OCI-LY7 (cell line): ENCODE results near the gene HSD17B2. TPM values are rescaled to one million over a fixed set of nuclear protein-coding genes. Genes with fewer than 3 reads are reported as not detected.

Experiments
- BruUV-seq: library from RNA; stranded (reverse); fragments of 400-500 nt; replicated peaks from 2 replicates; lab custom pipeline; 2021; lab: Mats Ljungman, UMichigan
- CTCF ChIA-PET: fragments of 300-600 bp; sonication (Branson Sonifier 250); formaldehyde crosslinking; loops from one replicate; lab custom pipeline; 2022; ENCODE audit warnings: antibody characterized with exemption; ENCODE audit not compliant: unreplicated experiment; lab: Charles Lee
- POLR2A ChIA-PET: fragments of 300-600 bp; sonication (Branson Sonifier 250); formaldehyde crosslinking; loops from one replicate; lab custom pipeline; 2022; ENCODE audit warnings: antibody characterized with exemption; lab: Charles Lee
- DNase-seq: peaks from one replicate; pipeline ENCODE4 v3.0.0-alpha.2; 2015; ENCODE audit warnings: low spot score
- H2AFZ ChIP-seq: fragments of 200-600 bp; sonication (generic), shearing (Covaris generic); 2 replicates; pipeline ENCODE4 v1.6.1; 2014; ENCODE audit warnings: mild to moderate bottlenecking, antibody characterized with exemption, low read length, moderate library complexity
- H3K27ac ChIP-seq: fragments of 200-600 bp; sonication (generic); 2 replicates; pipeline ENCODE4 v1.5.1; 2014; ENCODE audit warnings: mixed run types, low read depth, mild to moderate bottlenecking, moderate library complexity, low read length, inconsistent platforms; ENCODE audit not compliant: poor library complexity, severe bottlenecking
- H3K36me3 ChIP-seq: fragments of 200-600 bp; sonication (generic); 2 replicates; pipeline ENCODE4 v1.6.1; 2014; ENCODE audit warnings: mild to moderate bottlenecking, antibody characterized with exemption, low read length, moderate library complexity, mixed read lengths; ENCODE audit not compliant: insufficient read depth
- H3K4me1 ChIP-seq: fragments of 200-600 bp; sonication (generic); 2 replicates; pipeline ENCODE4 v1.5.1; 2014; ENCODE audit warnings: mild to moderate bottlenecking, low read length; ENCODE audit not compliant: insufficient read depth, poor library complexity, severe bottlenecking
- H3K4me2 ChIP-seq: fragments of 200-600 bp; sonication (generic); 2 replicates; pipeline ENCODE4 v1.6.1; 2014; ENCODE audit warnings: mild to moderate bottlenecking, low read length
- H3K4me3 ChIP-seq: fragments of 200-600 bp; sonication (generic); 2 replicates; pipeline ENCODE4 v1.5.1; 2014; ENCODE audit warnings: mild to moderate bottlenecking, low read depth, low read length; ENCODE audit not compliant: poor library complexity, severe bottlenecking
- H3K79me2 ChIP-seq: fragments of 200-600 bp; sonication (generic); 2 replicates; pipeline ENCODE4 v1.6.1; 2016; ENCODE audit warnings: low read depth, mild to moderate bottlenecking, low read length, moderate library complexity, mixed read lengths; ENCODE audit not compliant: insufficient read depth
- H3K9me2 ChIP-seq: fragments of 200-600 bp; sonication (generic); 2 replicates; pipeline ENCODE4 v1.6.1; 2016; ENCODE audit warnings: mild to moderate bottlenecking, low read length, mixed read lengths; ENCODE audit not compliant: insufficient read depth
- H3K9me3 ChIP-seq: fragments of 200-600 bp; sonication (generic); 2 replicates; pipeline ENCODE4 v1.6.1; 2014; ENCODE audit warnings: mild to moderate bottlenecking, mixed run types, low read length, mixed read lengths
- H4K20me1 ChIP-seq: fragments of 200-600 bp; sonication (generic); 2 replicates; pipeline ENCODE4 v1.6.1; 2014; ENCODE audit warnings: mild to moderate bottlenecking, antibody characterized with exemption, low read length, moderate library complexity, mixed read lengths; ENCODE audit not compliant: insufficient read depth
- EZH2phosphoT487 ChIP-seq: fragments of 200-600 bp; sonication (generic); IDR thresholded peaks from 2 replicates; pipeline ENCODE4 v1.6.1; 2018; ENCODE audit warnings: low read depth, borderline replicate concordance, mild to moderate bottlenecking, mixed run types, antibody characterized with exemption, low read length, moderate library complexity, mixed read lengths
- intact Hi-C: fragments of 100-400 bp; cut with micrococcal nuclease; formaldehyde crosslinking; loops from one replicate; pipeline ENCODE4 v1.10.0; 2022; ENCODE audit not compliant: unreplicated experiment
- total RNA-seq, 2 experiments: library from RNA; depleted of rRNA in 1 of 2; stranded (reverse); fragments of >200 nt in 1 of 2; shearing (Covaris generic) in 1 of 2; gene quantifications; 2 replicates each; pipeline ENCODE4 v1.2.3, GENCODE V29; 2014 to 2022
- TF ChIP-seq, protein P1 (sequence below): fragments of 200-600 bp; sonication (generic); conservative IDR thresholded peaks from 2 replicates; pipeline ENCODE4 v1.5.1; 2014; ENCODE audit warnings: mild to moderate bottlenecking, antibody characterized with exemption, low read length, moderate library complexity, mixed read lengths

Gene HSD17B2
- total RNA-seq, 2 experiments from 2014 or later, result not detected

- CTCF ChIA-PET, result no interaction called here
- H3K36me3 ChIP-seq, result no peaks in the 10 kb centered on the region
- H2AFZ ChIP-seq, result no peak overlapping the region
- no peak overlapping the region for H3K4me3 ChIP-seq
- no peaks in the 10 kb centered on the region for H3K79me2 ChIP-seq
- no TSS peak for BruUV-seq
- TF ChIP-seq EZH2phosphoT487, result no peak
- TF ChIP-seq, protein P1, sequence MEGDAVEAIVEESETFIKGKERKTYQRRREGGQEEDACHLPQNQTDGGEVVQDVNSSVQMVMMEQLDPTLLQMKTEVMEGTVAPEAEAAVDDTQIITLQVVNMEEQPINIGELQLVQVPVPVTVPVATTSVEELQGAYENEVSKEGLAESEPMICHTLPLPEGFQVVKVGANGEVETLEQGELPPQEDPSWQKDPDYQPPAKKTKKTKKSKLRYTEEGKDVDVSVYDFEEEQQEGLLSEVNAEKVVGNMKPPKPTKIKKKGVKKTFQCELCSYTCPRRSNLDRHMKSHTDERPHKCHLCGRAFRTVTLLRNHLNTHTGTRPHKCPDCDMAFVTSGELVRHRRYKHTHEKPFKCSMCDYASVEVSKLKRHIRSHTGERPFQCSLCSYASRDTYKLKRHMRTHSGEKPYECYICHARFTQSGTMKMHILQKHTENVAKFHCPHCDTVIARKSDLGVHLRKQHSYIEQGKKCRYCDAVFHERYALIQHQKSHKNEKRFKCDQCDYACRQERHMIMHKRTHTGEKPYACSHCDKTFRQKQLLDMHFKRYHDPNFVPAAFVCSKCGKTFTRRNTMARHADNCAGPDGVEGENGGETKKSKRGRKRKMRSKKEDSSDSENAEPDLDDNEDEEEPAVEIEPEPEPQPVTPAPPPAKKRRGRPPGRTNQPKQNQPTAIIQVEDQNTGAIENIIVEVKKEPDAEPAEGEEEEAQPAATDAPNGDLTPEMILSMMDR, result no peak
- H3K4me2 ChIP-seq, result no peak overlapping the region
- no peaks in the 10 kb centered on the region for H4K20me1 ChIP-seq
- no peaks in the 10 kb centered on the region for H3K9me2 ChIP-seq
- H3K4me1 ChIP-seq, result no peaks in the 10 kb centered on the region
- POLR2A ChIA-PET, result no interaction called here
- no peak overlapping the region for H3K27ac ChIP-seq
- intact Hi-C loops, result no loop called here
- H3K9me3 ChIP-seq, result no peaks in the 10 kb centered on the region
- no peak for DNase-seq
These were observed 35.8 kb downstream of the HSD17B2 start for GRCh38 chr16:82070656-82071369.

GRCh38 chr16:82071421-82071820 lies 36.4 kb downstream of the HSD17B2 start:
- DNase-seq, result no peak
- Histone ChIP-seq H3K36me3 (no peaks in the 10 kb centered on the region), H3K4me3 (no peak overlapping the region), H3K4me2 (no peak overlapping the region), H3K4me1 (no peaks in the 10 kb centered on the region), H4K20me1 (no peaks in the 10 kb centered on the region), H2AFZ (no peak overlapping the region), H3K27ac (no peak overlapping the region), H3K79me2 (no peaks in the 10 kb centered on the region), H3K9me2 (no peaks in the 10 kb centered on the region), H3K9me3 (no peaks in the 10 kb centered on the region)
- ChIA-PET CTCF (no interaction called here), POLR2A (no interaction called here)
- BruUV-seq, result no TSS peak
- intact Hi-C loops, result no loop called here
- TF ChIP-seq, protein P1, result no peak
- no peak for TF ChIP-seq EZH2phosphoT487

DNA sequence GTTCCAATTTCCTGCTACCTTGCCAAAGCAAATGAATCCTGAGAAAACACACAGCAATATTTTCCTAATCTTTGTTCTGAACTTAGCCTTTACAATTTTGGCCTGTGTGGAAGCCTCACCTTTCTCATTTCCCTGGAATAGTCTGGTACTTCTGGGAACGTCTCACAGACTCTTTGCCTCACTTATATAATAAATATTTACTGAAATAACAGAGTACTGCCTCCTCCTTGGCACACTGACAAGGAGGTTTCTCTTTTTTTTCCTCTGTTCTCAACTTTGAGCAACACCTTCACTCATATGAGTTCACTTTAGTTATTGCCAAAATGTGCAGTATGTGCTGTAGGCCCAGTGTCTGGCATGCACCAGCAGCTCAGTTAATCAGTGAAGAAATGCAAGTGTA lies 37.3 kb downstream of the HSD17B2 start:
- H3K9me2 ChIP-seq, result no peaks in the 10 kb centered on the region
- H3K4me2 ChIP-seq, result no peak overlapping the region
- no peaks in the 10 kb centered on the region for H3K79me2 ChIP-seq
- no peak overlapping the region for H2AFZ ChIP-seq
- BruUV-seq, result no TSS peak
- ChIA-PET CTCF (no interaction called here), POLR2A (no interaction called here)
- H3K4me3 ChIP-seq, result no peak overlapping the region
- no peak for DNase-seq
- H4K20me1 ChIP-seq, result no peaks in the 10 kb centered on the region
- no peaks in the 10 kb centered on the region for H3K9me3 ChIP-seq
- no peaks in the 10 kb centered on the region for H3K4me1 ChIP-seq
- no peaks in the 10 kb centered on the region for H3K36me3 ChIP-seq
- H3K27ac ChIP-seq, result no peak overlapping the region
- TF ChIP-seq, protein P1, result no peak
- TF ChIP-seq EZH2phosphoT487, result no peak
- intact Hi-C loops, result no loop called here
